H1 (cell line): Measurements from ENCODE around the gene UBXN11. TPM values are rescaled to one million over a fixed set of nuclear protein-coding genes. Genes with fewer than 3 reads are reported as not detected.

Source experiments
- CTCF ChIA-PET: fragments of 300-600 bp; sonication (Branson Sonifier 250); formaldehyde crosslinking; loops from one replicate; lab custom pipeline; 2021; ENCODE audit not compliant: partially characterized antibody; lab: Charles Lee
- POLR2A ChIA-PET: fragments of 300-600 bp; sonication (Branson Sonifier 250); formaldehyde crosslinking; loops from one replicate; lab custom pipeline; 2021; ENCODE audit warnings: inconsistent platforms; ENCODE audit not compliant: partially characterized antibody; lab: Charles Lee
- DNase-seq, 2 experiments: peaks; one replicate each; pipeline versions ENCODE4 v3.0.0 to v3.0.0-alpha.2; 2010 to 2022; ENCODE audit warnings: low spot score in 2 of 2, low read depth in 1 of 2, mixed read lengths in 1 of 2
- FAIRE-seq: peaks from 2 replicates; lab custom pipeline; 2011; peaks lifted over from hg19 to GRCh38; lab: Jason Lieb, UNC
- H2AFZ ChIP-seq: 2 replicates; pipeline ENCODE4 v1.8.1; 2012; ENCODE audit warnings: low read length, inconsistent platforms
- H2AK5ac ChIP-seq: 2 replicates; pipeline ENCODE4 v1.6.1; 2013; ENCODE audit warnings: low read depth, low read length
- H2BK120ac ChIP-seq: replicated peaks from 2 replicates; pipeline ENCODE3; 2013; ENCODE audit warnings: low read depth, low read length, inconsistent platforms
- H2BK12ac ChIP-seq: 2 replicates; pipeline ENCODE4 v1.6.1; 2013; ENCODE audit warnings: low read depth, low read length
- H2BK15ac ChIP-seq: 2 replicates; pipeline ENCODE4 v1.6.1; 2013; ENCODE audit warnings: low read length
- H2BK20ac ChIP-seq: 2 replicates; pipeline ENCODE4 v1.6.1; 2013; ENCODE audit warnings: low read length
- H2BK5ac ChIP-seq: 2 replicates; pipeline ENCODE4 v1.6.1; 2013; ENCODE audit warnings: low read depth, low read length
- H3K14ac ChIP-seq: 2 replicates; pipeline ENCODE4 v1.6.1; 2013; ENCODE audit warnings: inconsistent platforms; ENCODE audit not compliant: insufficient read length
- H3K18ac ChIP-seq: 2 replicates; pipeline ENCODE4 v1.6.1; 2013; ENCODE audit warnings: low read length; ENCODE audit errors: extremely low read depth
- H3K23ac ChIP-seq: 2 replicates; pipeline ENCODE4 v1.6.1; 2013; ENCODE audit warnings: inconsistent platforms; ENCODE audit not compliant: insufficient read length
- H3K23me2 ChIP-seq: 2 replicates; pipeline ENCODE4 v1.6.1; 2013; ENCODE audit warnings: low read depth, low read length
- H3K27ac ChIP-seq: 2 replicates; pipeline ENCODE4 v1.6.1; 2011; ENCODE audit warnings: low read depth, low read length, inconsistent platforms
- H3K27me3 ChIP-seq, 4 experiments: replicated peaks in 1 of 4; 1 replicate in 1 of 4; 2 replicates in 3 of 4; pipeline versions ENCODE4 v1.6.1 to v1.8.1; 2011 to 2013; ENCODE audit warnings: low read length in 3 of 4, mild to moderate bottlenecking in 3 of 4, inconsistent platforms in 2 of 4, mixed read lengths in 2 of 4, moderate library complexity in 1 of 4; ENCODE audit not compliant: control insufficient read depth in 3 of 4, insufficient read depth in 3 of 4; ENCODE audit errors: extremely low read depth in 1 of 4
- H3K36me3 ChIP-seq, 4 experiments: 2 replicates each; pipeline versions ENCODE4 v1.6.1 to v1.8.1; 2011 to 2013; ENCODE audit warnings: mild to moderate bottlenecking in 4 of 4, low read length in 3 of 4, moderate library complexity in 2 of 4, control low read depth in 1 of 4, inconsistent platforms in 1 of 4; ENCODE audit not compliant: insufficient read depth in 4 of 4, control insufficient read depth in 2 of 4
- H3K4ac ChIP-seq: replicated peaks from 2 replicates; pipeline ENCODE3; 2013; ENCODE audit warnings: low read length, low read depth, mixed read lengths, inconsistent platforms; ENCODE audit not compliant: insufficient read length
- H3K4me1 ChIP-seq, 4 experiments: replicated peaks in 1 of 4; 1 replicate in 1 of 4; 2 replicates in 3 of 4; pipeline versions ENCODE4 v1.6.1 to v1.8.1; 2011 to 2013; ENCODE audit warnings: low read length in 3 of 4, inconsistent platforms in 2 of 4, mixed read lengths in 1 of 4; ENCODE audit not compliant: insufficient read depth in 4 of 4, control insufficient read depth in 3 of 4
- H3K4me2 ChIP-seq, 2 experiments: 2 replicates each; pipeline versions ENCODE4 v1.6.1 to v1.8.1; 2011 to 2013; ENCODE audit warnings: low read depth in 2 of 2, low read length in 2 of 2, control low read depth in 1 of 2, inconsistent platforms in 1 of 2, mild to moderate bottlenecking in 1 of 2; ENCODE audit not compliant: insufficient read depth in 1 of 2
- H3K4me3 ChIP-seq, 4 experiments: fragments of 200-600, 300-600 bp in 1 of 4; sonication (generic), shearing (Covaris generic), sonication (Bioruptor Twin) in 1 of 4; 2 replicates each; pipeline versions ENCODE4 v1.5.1 to v1.8.1; 2011 to 2016; ENCODE audit warnings: low read length in 4 of 4, low read depth in 3 of 4, control low read depth in 2 of 4, inconsistent platforms in 2 of 4, mild to moderate bottlenecking in 2 of 4, mixed read lengths in 1 of 4, moderate library complexity in 1 of 4; ENCODE audit not compliant: insufficient read depth in 2 of 4; ENCODE audit errors: extremely low read depth in 1 of 4
- H3K56ac ChIP-seq: replicated peaks from 2 replicates; pipeline ENCODE3; 2013; ENCODE audit warnings: low read depth, mild to moderate bottlenecking, mixed read lengths, low read length, inconsistent platforms; ENCODE audit not compliant: insufficient read length
- H3K79me1 ChIP-seq: 2 replicates; pipeline ENCODE4 v1.6.1; 2013; ENCODE audit warnings: low read depth, low read length, control low read depth
- H3K79me2 ChIP-seq, 2 experiments: 2 replicates each; pipeline versions ENCODE4 v1.6.1 to v1.8.1; 2012 to 2013; ENCODE audit warnings: low read length in 2 of 2, mild to moderate bottlenecking in 2 of 2, inconsistent platforms in 1 of 2; ENCODE audit not compliant: insufficient read depth in 2 of 2, control insufficient read depth in 1 of 2
- H3K9ac ChIP-seq, 4 experiments: replicated peaks in 1 of 4; 1 replicate in 1 of 4; 2 replicates in 3 of 4; pipeline versions ENCODE4 v1.6.1 to v1.8.1; 2011 to 2013; ENCODE audit warnings: low read depth in 3 of 4, low read length in 3 of 4, control low read depth in 2 of 4, mild to moderate bottlenecking in 2 of 4, moderate library complexity in 2 of 4, inconsistent platforms in 1 of 4; ENCODE audit errors: extremely low read depth in 1 of 4
- H3K9me3 ChIP-seq, 2 experiments: 2 replicates each; pipeline versions ENCODE4 v1.6.1 to v1.8.1; 2012 to 2013; ENCODE audit warnings: mild to moderate bottlenecking in 2 of 2, moderate library complexity in 2 of 2, control low read depth in 1 of 2, inconsistent platforms in 1 of 2, low read depth in 1 of 2, low read length in 1 of 2, mixed read lengths in 1 of 2; ENCODE audit not compliant: insufficient read depth in 2 of 2
- H4K20me1 ChIP-seq, 2 experiments: replicated peaks in 1 of 2; 2 replicates each; pipeline versions ENCODE3 to v1.8.1; 2011 to 2013; ENCODE audit warnings: inconsistent platforms in 2 of 2, low read length in 2 of 2, mild to moderate bottlenecking in 1 of 2; ENCODE audit not compliant: insufficient read depth in 2 of 2, control insufficient read depth in 1 of 2
- H4K5ac ChIP-seq: 2 replicates; pipeline ENCODE4 v1.6.1; 2013; ENCODE audit warnings: low read length, low read depth, mixed read lengths, inconsistent platforms; ENCODE audit not compliant: insufficient read length
- H4K8ac ChIP-seq: 2 replicates; pipeline ENCODE4 v1.8.0; 2013; ENCODE audit warnings: mild to moderate bottlenecking, moderate library complexity, low read length, inconsistent platforms; ENCODE audit not compliant: insufficient read depth; ENCODE audit errors: extremely low read depth
- H4K91ac ChIP-seq: replicated peaks from 2 replicates; pipeline ENCODE3; 2013; ENCODE audit warnings: low read length, mixed read lengths, inconsistent platforms; ENCODE audit not compliant: insufficient read length
- ASH2L ChIP-seq: fragments of 200-600, 300-600 bp; sonication (generic); IDR thresholded peaks from one replicate; pipeline ENCODE4 v1.7.1; 2017; ENCODE audit warnings: low read length
- BCL11A ChIP-seq, 2 experiments: IDR thresholded peaks; one replicate each; pipeline ENCODE4 v1.6.1; 2011; ENCODE audit warnings: low read depth in 2 of 2, low read length in 2 of 2, mild to moderate bottlenecking in 2 of 2
- BRCA1 ChIP-seq: IDR thresholded peaks from 2 replicates; pipeline ENCODE4 v1.6.1; 2012; ENCODE audit warnings: low read depth, low read length, improper control_type of control experiment
- HDAC6 ChIP-seq: IDR thresholded peaks from one replicate; pipeline ENCODE4 v1.7.1; 2012; ENCODE audit warnings: low read depth, mild to moderate bottlenecking, inconsistent platforms, low read length, moderate library complexity
- PHF8 ChIP-seq: fragments of 200-600 bp; sonication (generic); conservative IDR thresholded peaks from 2 replicates; pipeline ENCODE4 v1.7.1; 2012; ENCODE audit warnings: low read depth, mild to moderate bottlenecking, inconsistent platforms, low read length, moderate library complexity
- POLR2A ChIP-seq, 2 experiments: IDR thresholded peaks; 1 replicate in 1 of 2; 2 replicates in 1 of 2; pipeline ENCODE4 v1.6.1; 2011; ENCODE audit warnings: low read depth in 2 of 2, low read length in 2 of 2, mild to moderate bottlenecking in 2 of 2; ENCODE audit errors: control extremely low read depth in 1 of 2
- RXRA ChIP-seq: IDR thresholded peaks from 2 replicates; pipeline ENCODE4 v1.6.1; 2011; ENCODE audit warnings: low read depth, mild to moderate bottlenecking, low read length, moderate library complexity; ENCODE audit not compliant: insufficient read depth
- SP1 ChIP-seq: IDR thresholded peaks from 2 replicates; pipeline ENCODE4 v1.6.1; 2011; ENCODE audit warnings: low read depth, low read length
- SP2 ChIP-seq: IDR thresholded peaks from 2 replicates; pipeline ENCODE4 v1.6.1; 2012; ENCODE audit warnings: mild to moderate bottlenecking, low read length, inconsistent platforms
- SUZ12 ChIP-seq: fragments of 200-600 bp; sonication (generic); IDR thresholded peaks from 2 replicates; pipeline ENCODE4 v1.6.1; 2012; ENCODE audit warnings: mild to moderate bottlenecking, inconsistent platforms, low read length, moderate library complexity, mixed read lengths
- YY1 ChIP-seq: IDR thresholded peaks from 2 replicates; pipeline ENCODE4 v1.6.1; 2011; ENCODE audit warnings: low read depth, mild to moderate bottlenecking, low read length
- WGBS, 2 experiments: shearing (Covaris generic) in 1 of 2; methylation state at CpG; one replicate each; pipeline versions ENCODE4 v1.1.6 to v1.1.7; 2013 to 2015; ENCODE audit warnings: low lambda C conversion rate in 2 of 2, mixed read lengths in 2 of 2, inconsistent platforms in 1 of 2, low coverage in 1 of 2, missing lambda C conversion rate in 1 of 2; ENCODE audit not compliant: insufficient replicate concordance in 2 of 2, insufficient coverage in 1 of 2, insufficient read length in 1 of 2; ENCODE audit errors: extremely low coverage in 1 of 2, missing lambda C conversion rate in 1 of 2; 5-methylcytosine and 5-hydroxymethylcytosine counted together
- polyA plus RNA-seq, 7 experiments: library from polyadenylated mRNA; depleted of rRNA in 3 of 7; stranded (reverse) in 5 of 7; unstranded in 2 of 7; fragments of >200 nt in 5 of 7; fragments of 200-250 nt in 2 of 7; gene quantifications; 1 replicate in 5 of 7; 2 replicates in 1 of 7; 4 replicates in 1 of 7; pipeline versions ENCODE4 v1.2.1 to v1.2.3, GENCODE V29; 2011 to 2013; ENCODE audit warnings: missing spikeins in 2 of 7, mixed read lengths in 2 of 7
- total RNA-seq: library from RNA; stranded (reverse); fragmentation: NEBNext Ultra II Directional; extraction: Animal tissue kit (Norgen Biotek cat#: 25700); gene quantifications from 2 replicates; pipeline ENCODE4 v1.2.1, GENCODE V29; 2021

UBXN11 gene
- total and polyA plus RNA-seq, 2 of the 8 experiments (the other 6 are each of a cell fraction or from before 2014, with no cell fraction given): 6.3 to 10.4 TPM

GRCh38 chr1:26279456-26280332 lies 26.7 kb downstream of the UBXN11 start, which contains the start of gene SH3BGRL3:
Gene SH3BGRL3, plus strand, starts transcription at chr1:26280086. Its CDS starts 70 bp downstream, at chr1:26280156.
- peak within 1 kb of the TSS; percentile 80 for H3K18ac ChIP-seq
- H4K91ac ChIP-seq: peak within 1 kb of the TSS; percentile 15
- peaks cover 6 to 17% of the 10 kb centered on the region in 2 experiments for H4K20me1 ChIP-seq
- peak within 1 kb of the TSS; percentile 84 for H4K8ac ChIP-seq
- no peaks in the 10 kb centered on the region for H3K9me3 ChIP-seq
- H3K9ac ChIP-seq: peak within 1 kb of the TSS in 3 of 4 experiments; percentile 50 to 54 (median 53); a peak in 5 of 7 replicates
- no peak within 1 kb of the TSS for H2AFZ ChIP-seq
- peak within 1 kb of the TSS; percentile 26; the same call in 1 of the 2 replicates for H3K27ac ChIP-seq
- H3K4me3 ChIP-seq: peak within 1 kb of the TSS; percentile 64 to 69 (median 64)
- CTCF ChIA-PET: interaction anchor here (0.6 to 39.7 kb wide), 21 partner anchors 9 to 320 kb away, joined by 3 to 1530 read pairs (median 4); partner anchors contain the start of genes CATSPER4, CD52, CEP85 and CNKSR1
- FAIRE-seq: no peak
- H3K4me1 ChIP-seq: peaks cover 10 to 34% (median 21%) of the 10 kb centered on the region in 4 experiments
- H2BK5ac ChIP-seq: peak within 1 kb of the TSS; percentile 73; the same call in 1 of the 2 replicates
- no peak within 1 kb of the TSS for H3K23ac ChIP-seq
- H3K36me3 ChIP-seq: peaks cover 18 to 26% (median 23%) of the 10 kb centered on the region in 4 experiments
- WGBS, 2 experiments: 3% methylated on average over 55 of the region's 66 CpGs; no CpG with 5 or more reads in 1 of the 2 experiments
- peak within 1 kb of the TSS; percentile 74 for H3K56ac ChIP-seq
- peak within 1 kb of the TSS; percentile 79 for H3K4ac ChIP-seq
- H3K79me2 ChIP-seq: peaks cover 0 to 5% of the 10 kb centered on the region in 2 experiments; a peak in 1 of 4 replicates
- H2BK15ac ChIP-seq: peak within 1 kb of the TSS; percentile 88; the same call in 1 of the 2 replicates
- DNase-seq: peak in 1 of 2 experiments; percentile 85
- H4K5ac ChIP-seq: peak within 1 kb of the TSS; percentile 82
- H3K23me2 ChIP-seq: peaks cover 9% of the 10 kb centered on the region; the same call in 1 of the 2 replicates
- H2BK120ac ChIP-seq: no peak within 1 kb of the TSS
- no peak within 1 kb of the TSS; the same call in 1 of the 2 replicates for H2AK5ac ChIP-seq
- H3K14ac ChIP-seq: no peak within 1 kb of the TSS
- H2BK20ac ChIP-seq: no peak within 1 kb of the TSS
- no peaks in the 10 kb centered on the region for H3K27me3 ChIP-seq
- H3K4me2 ChIP-seq: peak within 1 kb of the TSS; percentile 60 to 88
- no peaks in the 10 kb centered on the region for H3K79me1 ChIP-seq
- POLR2A ChIA-PET: interaction anchor here (0.6 to 4.0 kb wide), 25 partner anchors 9 to 209 kb away, joined by 3 to 27 read pairs (median 4); partner anchors contain the start of genes CATSPER4, CD52, CNKSR1 and HMGN2
- no peak within 1 kb of the TSS for H2BK12ac ChIP-seq
- TF ChIP-seq YY1: no peak
- TF ChIP-seq ASH2L: peak; percentile 41
- TF ChIP-seq BCL11A (IDR thresholded peaks at IDR 0.05; ENCODE audit: low read depth in 2 of 2, low read length in 2 of 2): no peak
- TF ChIP-seq BRCA1: no peak
- no peak for TF ChIP-seq SP1
- no peak for TF ChIP-seq HDAC6
- TF ChIP-seq SP2: no peak
- TF ChIP-seq POLR2A (IDR thresholded peaks at IDR 0.05; ENCODE audit: control extremely low read depth in 1 of 2, low read depth in 2 of 2, low read length in 2 of 2): peak in 1 of 2 experiments; percentile 63; a peak in 1 of 3 replicates
- TF ChIP-seq SUZ12: no peak
- no peak for TF ChIP-seq RXRA
- TF ChIP-seq PHF8: peak; percentile 59; the same call in 1 of the 2 replicates
